SW480 (cell line): ENCODE data around the gene KRTAP4-4.

ENCODE experiments used
- DNase-seq: peaks from one replicate; pipeline ENCODE4 v3.0.0-alpha.2; 2016; ENCODE audit warnings: low spot score

KRTAP4-4 gene

DNA sequence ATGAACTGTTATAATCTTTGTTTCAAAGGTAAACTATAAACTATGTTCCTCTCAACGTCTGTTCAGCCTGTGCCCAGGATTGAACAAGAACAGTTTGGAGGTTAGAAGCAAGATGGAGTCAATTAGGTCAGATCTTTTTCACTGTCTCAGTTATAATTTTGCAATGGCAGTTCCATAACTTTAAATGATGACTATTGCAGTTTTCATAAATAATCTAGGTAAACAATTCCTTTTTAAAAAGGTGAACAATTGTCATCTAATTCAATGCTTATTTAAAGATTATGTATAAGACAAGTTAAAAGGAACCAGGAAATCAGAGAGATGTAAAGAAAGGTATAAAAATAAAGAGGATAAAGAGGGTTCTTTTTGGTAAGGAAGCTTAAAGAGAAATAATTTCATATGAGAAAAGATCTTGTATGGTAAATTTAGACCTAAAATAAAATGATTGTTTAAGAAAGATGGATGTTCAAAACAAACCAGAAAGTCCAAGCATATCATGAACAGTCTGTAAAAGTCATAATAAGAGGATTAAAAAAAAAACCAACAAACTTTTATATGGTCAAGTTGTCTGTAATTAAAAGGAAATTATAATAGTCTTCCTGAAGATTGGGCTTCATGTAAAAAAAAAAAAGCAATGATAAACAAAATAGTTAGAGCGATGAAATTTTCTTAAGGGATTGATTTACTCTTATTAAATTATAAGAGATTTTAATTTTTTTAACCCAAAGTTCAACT lies 49.2 kb downstream of the KRTAP4-4 start:
- no peak for DNase-seq
